Breast epithelium (tissue), 3 donors: ENCODE measurements around the gene CTDNEP1.

Source experiments
- POLR2A ChIP-seq: fragments of 450-650 bp; IDR thresholded peaks from one replicate; pipeline ENCODE4 v1.6.1; 2016; ENCODE audit warnings: antibody characterized with exemption, mild to moderate bottlenecking, moderate library complexity
- POLR2AphosphoS5 ChIP-seq, 3 donors: sonication (generic); formaldehyde crosslinking; IDR thresholded peaks; one replicate each; pipeline ENCODE4 v1.6.1; 2017; ENCODE audit warnings: antibody characterized with exemption in 3 of 3
- TF ChIP-seq, protein P1 (sequence below), 3 donors: fragments of 450-650 bp; IDR thresholded peaks; one replicate each; pipeline ENCODE4 v1.5.1; 2016 to 2017; ENCODE audit warnings: antibody characterized with exemption in 3 of 3, mild to moderate bottlenecking in 3 of 3, moderate library complexity in 3 of 3

DNA sequence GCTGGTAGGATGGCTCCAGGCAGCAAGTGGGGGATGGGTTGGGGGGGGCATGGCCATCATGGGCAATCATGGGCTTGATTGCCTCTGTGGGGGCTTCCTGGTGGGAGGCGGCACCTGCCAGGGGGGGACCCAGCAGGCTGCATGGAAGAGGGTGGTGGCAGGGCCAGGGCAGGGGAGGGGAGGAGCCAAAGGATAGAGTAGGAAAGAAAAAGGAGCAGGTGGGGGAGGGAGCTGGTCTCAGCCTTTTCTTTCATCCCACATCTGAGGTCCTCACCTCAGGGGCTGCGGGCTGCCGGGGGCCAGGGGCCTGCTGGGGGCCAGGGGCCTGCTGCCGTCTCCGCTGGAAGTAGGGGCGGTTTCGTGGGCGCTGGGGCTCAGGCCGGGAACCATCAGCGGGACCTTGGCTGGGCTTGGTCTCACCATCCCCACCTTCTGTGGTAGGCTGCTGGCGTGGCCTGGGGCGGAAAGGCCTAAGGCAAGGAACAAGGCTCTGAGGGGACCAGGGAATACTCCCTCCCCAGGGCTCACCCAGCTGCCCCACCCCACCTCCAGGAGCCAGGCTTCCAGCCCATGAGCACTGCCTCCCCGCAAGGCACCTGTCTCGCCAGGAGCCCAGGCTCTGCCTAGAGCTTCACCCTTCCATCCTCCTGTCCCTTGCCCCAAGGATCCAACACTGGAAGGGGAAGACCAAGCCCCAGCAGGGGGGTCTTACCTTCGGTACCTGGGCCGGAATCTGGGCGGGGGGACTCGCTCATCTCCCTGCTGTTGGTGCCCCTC, 37.9 kb upstream of the CTDNEP1 start:
- TF ChIP-seq, protein P1, sequence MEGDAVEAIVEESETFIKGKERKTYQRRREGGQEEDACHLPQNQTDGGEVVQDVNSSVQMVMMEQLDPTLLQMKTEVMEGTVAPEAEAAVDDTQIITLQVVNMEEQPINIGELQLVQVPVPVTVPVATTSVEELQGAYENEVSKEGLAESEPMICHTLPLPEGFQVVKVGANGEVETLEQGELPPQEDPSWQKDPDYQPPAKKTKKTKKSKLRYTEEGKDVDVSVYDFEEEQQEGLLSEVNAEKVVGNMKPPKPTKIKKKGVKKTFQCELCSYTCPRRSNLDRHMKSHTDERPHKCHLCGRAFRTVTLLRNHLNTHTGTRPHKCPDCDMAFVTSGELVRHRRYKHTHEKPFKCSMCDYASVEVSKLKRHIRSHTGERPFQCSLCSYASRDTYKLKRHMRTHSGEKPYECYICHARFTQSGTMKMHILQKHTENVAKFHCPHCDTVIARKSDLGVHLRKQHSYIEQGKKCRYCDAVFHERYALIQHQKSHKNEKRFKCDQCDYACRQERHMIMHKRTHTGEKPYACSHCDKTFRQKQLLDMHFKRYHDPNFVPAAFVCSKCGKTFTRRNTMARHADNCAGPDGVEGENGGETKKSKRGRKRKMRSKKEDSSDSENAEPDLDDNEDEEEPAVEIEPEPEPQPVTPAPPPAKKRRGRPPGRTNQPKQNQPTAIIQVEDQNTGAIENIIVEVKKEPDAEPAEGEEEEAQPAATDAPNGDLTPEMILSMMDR (IDR thresholded peaks at IDR 0.05), result no peak
- no peak for TF ChIP-seq POLR2A
- no peak for TF ChIP-seq POLR2AphosphoS5 (IDR thresholded peaks at IDR 0.05)
